WTC11 (cell line): ENCODE results near the gene UMAD1. TPM values are rescaled to one million over a fixed set of nuclear protein-coding genes. Genes with fewer than 3 reads are reported as not detected.
A peak's percentile ranks its signal among the peaks of the same experiment; 100 is the strongest.
"Not testable (repeated sequence)": the region's sequence is repeated elsewhere in the genome, so short reads cannot be mapped to it uniquely, and the experiment has no call there.

Source experiments
- ATAC-seq: fragments of 200-7000 bp; cut with Tn5 transposase; 2 replicates; pipeline ENCODE4 v1.10.0; 2021; ENCODE audit warnings: mild to moderate bottlenecking, moderate library complexity
- CTCF ChIA-PET: fragments of 300-600 bp; sonication (Branson Sonifier 250); formaldehyde crosslinking; loops from one replicate; lab custom pipeline; 2021; ENCODE audit warnings: antibody characterized with exemption; lab: Charles Lee
- POLR2A ChIA-PET: fragments of 350-600 bp; sonication (Branson Sonifier 250); formaldehyde crosslinking; loops from one replicate; lab custom pipeline; 2021; ENCODE audit warnings: antibody characterized with exemption; lab: Charles Lee
- DNase-seq: peaks from one replicate; pipeline ENCODE4 v3.0.0; 2021; ENCODE audit warnings: low spot score
- H3K27ac Mint-ChIP-seq: 2 replicates; pipeline ENCODE4 v1.8.0; 2021; ENCODE audit warnings: mixed read lengths
- H3K27me3 Mint-ChIP-seq: 2 replicates; pipeline ENCODE4 v1.8.0; 2021; ENCODE audit warnings: low read depth, mild to moderate bottlenecking, moderate library complexity, mixed read lengths
- H3K36me3 Mint-ChIP-seq: 2 replicates; pipeline ENCODE4 v1.8.0; 2021; ENCODE audit warnings: mixed read lengths
- H3K4me1 Mint-ChIP-seq: 2 replicates; pipeline ENCODE4 v1.8.0; 2022; ENCODE audit warnings: mixed read lengths
- H3K4me3 Mint-ChIP-seq: 2 replicates; pipeline ENCODE4 v1.8.0; 2021; ENCODE audit warnings: mild to moderate bottlenecking, moderate library complexity, mixed read lengths
- H3K9me3 Mint-ChIP-seq: 2 replicates; pipeline ENCODE4 v1.8.0; 2021; ENCODE audit warnings: mixed read lengths
- ATF2 ChIP-seq: sonication (generic); formaldehyde crosslinking; IDR thresholded peaks from 2 replicates; pipeline ENCODE4 v1.8.1; 2022; ENCODE audit warnings: low read depth, missing genetic modification reagents, borderline replicate concordance
- ESRRA ChIP-seq: sonication (generic); formaldehyde crosslinking; IDR thresholded peaks from 2 replicates; pipeline ENCODE4 v1.8.1; 2022; ENCODE audit warnings: mild to moderate bottlenecking, missing genetic modification reagents, borderline replicate concordance
- FOXP1 ChIP-seq: sonication (generic); formaldehyde crosslinking; IDR thresholded peaks from 2 replicates; pipeline ENCODE4 v1.8.0; 2022; ENCODE audit warnings: missing genetic modification reagents, mild to moderate bottlenecking, moderate library complexity, borderline replicate concordance
- GRHL2 ChIP-seq: fragments of 250-450 bp; sonication (Bioruptor Pico); IDR thresholded peaks from 2 replicates; pipeline ENCODE4 v1.8.0; 2022; ENCODE audit warnings: mild to moderate bottlenecking, moderate library complexity; ENCODE audit not compliant: insufficient replicate concordance, severe bottlenecking
- GTF2I ChIP-seq: fragments of 250-450 bp; sonication (Bioruptor Pico); conservative IDR thresholded peaks from 2 replicates; pipeline ENCODE4 v1.4.0; 2021; ENCODE audit warnings: mild to moderate bottlenecking
- MAX ChIP-seq: sonication (generic); formaldehyde crosslinking; IDR thresholded peaks from 2 replicates; pipeline ENCODE4 v1.8.0; 2022; ENCODE audit warnings: mild to moderate bottlenecking, missing genetic modification reagents
- MYBL2 ChIP-seq: sonication (generic); formaldehyde crosslinking; IDR thresholded peaks from 2 replicates; pipeline ENCODE4 v1.8.1; 2023; ENCODE audit warnings: mild to moderate bottlenecking, moderate library complexity, missing genetic modification reagents
- RORB ChIP-seq: fragments of 250-450 bp; sonication (Bioruptor Pico); IDR thresholded peaks from 2 replicates; pipeline ENCODE4 v1.9.0; 2021; ENCODE audit warnings: mild to moderate bottlenecking
- SMAD4 ChIP-seq: sonication (generic); formaldehyde crosslinking; IDR thresholded peaks from 2 replicates; pipeline ENCODE4 v1.8.0; 2022; ENCODE audit warnings: mild to moderate bottlenecking, missing genetic modification reagents
- SP1 ChIP-seq: sonication (generic); formaldehyde crosslinking; conservative IDR thresholded peaks from 2 replicates; pipeline ENCODE4 v1.8.1; 2022; ENCODE audit warnings: missing genetic modification reagents
- ZBTB43 ChIP-seq: sonication (generic); formaldehyde crosslinking; IDR thresholded peaks from 2 replicates; pipeline ENCODE4 v1.8.1; 2023; ENCODE audit warnings: mild to moderate bottlenecking, missing genetic modification reagents
- ZNF416 ChIP-seq: fragments of 250-450 bp; sonication (Bioruptor Pico); IDR thresholded peaks from 2 replicates; pipeline ENCODE4 v1.9.0; 2021; ENCODE audit warnings: mild to moderate bottlenecking, inconsistent platforms
- ZNF671 ChIP-seq: fragments of 250-450 bp; sonication (Bioruptor Pico); IDR thresholded peaks from 2 replicates; pipeline ENCODE4 v1.8.0; 2021; ENCODE audit warnings: mild to moderate bottlenecking
- total RNA-seq: library from RNA; stranded (reverse); gene quantifications from 3 replicates; pipeline ENCODE4 v1.2.3, GENCODE V29; 2021
- TF ChIP-seq, protein P1 (sequence below): fragments of 200-600 bp; IDR thresholded peaks from 2 replicates; pipeline ENCODE4 v1.8.0; 2022; ENCODE audit warnings: antibody characterized with exemption
- TF ChIP-seq, protein P2 (sequence below): sonication (generic); formaldehyde crosslinking; IDR thresholded peaks from 2 replicates; pipeline ENCODE4 v1.8.0; 2023; ENCODE audit warnings: missing genetic modification reagents, mild to moderate bottlenecking, borderline replicate concordance
- TF ChIP-seq, protein P3 (sequence below): sonication (generic); formaldehyde crosslinking; IDR thresholded peaks from 2 replicates; pipeline ENCODE4 v1.8.0; 2023; ENCODE audit warnings: mild to moderate bottlenecking, missing genetic modification reagents

UMAD1 gene
- total RNA-seq, 1 experiment from 2014 or later, result 13.0 TPM

DNA sequence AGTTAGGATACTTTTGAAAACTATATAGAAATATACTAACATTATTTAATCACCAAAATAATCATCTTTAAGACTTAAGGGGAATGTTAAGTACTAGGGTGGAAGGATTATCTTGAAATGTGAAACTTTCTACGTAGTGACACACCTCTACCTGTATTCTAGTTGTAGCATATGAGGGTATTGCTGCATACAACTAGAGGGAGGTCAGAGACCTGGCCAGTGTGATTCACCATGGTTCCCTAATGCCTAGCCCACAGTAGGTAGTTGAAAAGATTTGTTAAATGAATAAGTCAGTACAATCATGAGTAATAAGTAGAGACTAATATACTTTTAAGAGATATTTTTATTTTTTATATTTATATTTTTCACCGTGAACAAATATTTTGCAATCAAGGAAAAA is 162.0 kb downstream of the UMAD1 start:
- H3K4me1 Mint-ChIP-seq, result peaks cover 10% of the 10 kb centered on the region
- ATAC-seq, result no peak
- no peak overlapping the region for H3K27ac Mint-ChIP-seq
- H3K4me3 Mint-ChIP-seq, result no peak overlapping the region
- peaks cover 2% of the 10 kb centered on the region for H3K9me3 Mint-ChIP-seq
- POLR2A ChIA-PET, result no interaction called here
- no peak for DNase-seq
- H3K36me3 Mint-ChIP-seq, result peaks cover 3% of the 10 kb centered on the region
- CTCF ChIA-PET, result no interaction called here
- no peaks in the 10 kb centered on the region for H3K27me3 Mint-ChIP-seq
- TF ChIP-seq GRHL2, result no peak
- TF ChIP-seq, protein P1, sequence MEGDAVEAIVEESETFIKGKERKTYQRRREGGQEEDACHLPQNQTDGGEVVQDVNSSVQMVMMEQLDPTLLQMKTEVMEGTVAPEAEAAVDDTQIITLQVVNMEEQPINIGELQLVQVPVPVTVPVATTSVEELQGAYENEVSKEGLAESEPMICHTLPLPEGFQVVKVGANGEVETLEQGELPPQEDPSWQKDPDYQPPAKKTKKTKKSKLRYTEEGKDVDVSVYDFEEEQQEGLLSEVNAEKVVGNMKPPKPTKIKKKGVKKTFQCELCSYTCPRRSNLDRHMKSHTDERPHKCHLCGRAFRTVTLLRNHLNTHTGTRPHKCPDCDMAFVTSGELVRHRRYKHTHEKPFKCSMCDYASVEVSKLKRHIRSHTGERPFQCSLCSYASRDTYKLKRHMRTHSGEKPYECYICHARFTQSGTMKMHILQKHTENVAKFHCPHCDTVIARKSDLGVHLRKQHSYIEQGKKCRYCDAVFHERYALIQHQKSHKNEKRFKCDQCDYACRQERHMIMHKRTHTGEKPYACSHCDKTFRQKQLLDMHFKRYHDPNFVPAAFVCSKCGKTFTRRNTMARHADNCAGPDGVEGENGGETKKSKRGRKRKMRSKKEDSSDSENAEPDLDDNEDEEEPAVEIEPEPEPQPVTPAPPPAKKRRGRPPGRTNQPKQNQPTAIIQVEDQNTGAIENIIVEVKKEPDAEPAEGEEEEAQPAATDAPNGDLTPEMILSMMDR, result no peak
- TF ChIP-seq SMAD4 (CRISPR knock-in tag), result no peak
- no peak for TF ChIP-seq SP1 (CRISPR knock-in tag)
- TF ChIP-seq, protein P2, sequence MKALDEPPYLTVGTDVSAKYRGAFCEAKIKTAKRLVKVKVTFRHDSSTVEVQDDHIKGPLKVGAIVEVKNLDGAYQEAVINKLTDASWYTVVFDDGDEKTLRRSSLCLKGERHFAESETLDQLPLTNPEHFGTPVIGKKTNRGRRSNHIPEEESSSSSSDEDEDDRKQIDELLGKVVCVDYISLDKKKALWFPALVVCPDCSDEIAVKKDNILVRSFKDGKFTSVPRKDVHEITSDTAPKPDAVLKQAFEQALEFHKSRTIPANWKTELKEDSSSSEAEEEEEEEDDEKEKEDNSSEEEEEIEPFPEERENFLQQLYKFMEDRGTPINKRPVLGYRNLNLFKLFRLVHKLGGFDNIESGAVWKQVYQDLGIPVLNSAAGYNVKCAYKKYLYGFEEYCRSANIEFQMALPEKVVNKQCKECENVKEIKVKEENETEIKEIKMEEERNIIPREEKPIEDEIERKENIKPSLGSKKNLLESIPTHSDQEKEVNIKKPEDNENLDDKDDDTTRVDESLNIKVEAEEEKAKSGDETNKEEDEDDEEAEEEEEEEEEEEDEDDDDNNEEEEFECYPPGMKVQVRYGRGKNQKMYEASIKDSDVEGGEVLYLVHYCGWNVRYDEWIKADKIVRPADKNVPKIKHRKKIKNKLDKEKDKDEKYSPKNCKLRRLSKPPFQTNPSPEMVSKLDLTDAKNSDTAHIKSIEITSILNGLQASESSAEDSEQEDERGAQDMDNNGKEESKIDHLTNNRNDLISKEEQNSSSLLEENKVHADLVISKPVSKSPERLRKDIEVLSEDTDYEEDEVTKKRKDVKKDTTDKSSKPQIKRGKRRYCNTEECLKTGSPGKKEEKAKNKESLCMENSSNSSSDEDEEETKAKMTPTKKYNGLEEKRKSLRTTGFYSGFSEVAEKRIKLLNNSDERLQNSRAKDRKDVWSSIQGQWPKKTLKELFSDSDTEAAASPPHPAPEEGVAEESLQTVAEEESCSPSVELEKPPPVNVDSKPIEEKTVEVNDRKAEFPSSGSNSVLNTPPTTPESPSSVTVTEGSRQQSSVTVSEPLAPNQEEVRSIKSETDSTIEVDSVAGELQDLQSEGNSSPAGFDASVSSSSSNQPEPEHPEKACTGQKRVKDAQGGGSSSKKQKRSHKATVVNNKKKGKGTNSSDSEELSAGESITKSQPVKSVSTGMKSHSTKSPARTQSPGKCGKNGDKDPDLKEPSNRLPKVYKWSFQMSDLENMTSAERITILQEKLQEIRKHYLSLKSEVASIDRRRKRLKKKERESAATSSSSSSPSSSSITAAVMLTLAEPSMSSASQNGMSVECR (CRISPR knock-in tag), result no peak
- TF ChIP-seq MYBL2 (CRISPR knock-in tag), result no peak
- no peak for TF ChIP-seq RORB (CRISPR knock-in tag)
- no peak for TF ChIP-seq ATF2
- TF ChIP-seq ZBTB43 (CRISPR knock-in tag), result no peak
- no peak for TF ChIP-seq GTF2I (CRISPR knock-in tag)
- TF ChIP-seq, protein P3, sequence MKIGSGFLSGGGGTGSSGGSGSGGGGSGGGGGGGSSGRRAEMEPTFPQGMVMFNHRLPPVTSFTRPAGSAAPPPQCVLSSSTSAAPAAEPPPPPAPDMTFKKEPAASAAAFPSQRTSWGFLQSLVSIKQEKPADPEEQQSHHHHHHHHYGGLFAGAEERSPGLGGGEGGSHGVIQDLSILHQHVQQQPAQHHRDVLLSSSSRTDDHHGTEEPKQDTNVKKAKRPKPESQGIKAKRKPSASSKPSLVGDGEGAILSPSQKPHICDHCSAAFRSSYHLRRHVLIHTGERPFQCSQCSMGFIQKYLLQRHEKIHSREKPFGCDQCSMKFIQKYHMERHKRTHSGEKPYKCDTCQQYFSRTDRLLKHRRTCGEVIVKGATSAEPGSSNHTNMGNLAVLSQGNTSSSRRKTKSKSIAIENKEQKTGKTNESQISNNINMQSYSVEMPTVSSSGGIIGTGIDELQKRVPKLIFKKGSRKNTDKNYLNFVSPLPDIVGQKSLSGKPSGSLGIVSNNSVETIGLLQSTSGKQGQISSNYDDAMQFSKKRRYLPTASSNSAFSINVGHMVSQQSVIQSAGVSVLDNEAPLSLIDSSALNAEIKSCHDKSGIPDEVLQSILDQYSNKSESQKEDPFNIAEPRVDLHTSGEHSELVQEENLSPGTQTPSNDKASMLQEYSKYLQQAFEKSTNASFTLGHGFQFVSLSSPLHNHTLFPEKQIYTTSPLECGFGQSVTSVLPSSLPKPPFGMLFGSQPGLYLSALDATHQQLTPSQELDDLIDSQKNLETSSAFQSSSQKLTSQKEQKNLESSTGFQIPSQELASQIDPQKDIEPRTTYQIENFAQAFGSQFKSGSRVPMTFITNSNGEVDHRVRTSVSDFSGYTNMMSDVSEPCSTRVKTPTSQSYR, result no peak
- TF ChIP-seq ZNF416 (CRISPR knock-in tag), result no peak
- TF ChIP-seq, all 79 proteins: peak for 0

- ATAC-seq (peak; percentile 80), DNase-seq (no peak)
- Mint-ChIP-seq H3K36me3 (no peaks in the 10 kb centered on the region), H3K4me3 (no peak overlapping the region), H3K9me3 (no peaks in the 10 kb centered on the region), H3K27me3 (no peaks in the 10 kb centered on the region), H3K4me1 (peaks cover 10% of the 10 kb centered on the region), H3K27ac (no peak overlapping the region)
- no peak for TF ChIP-seq ZNF671
- no peak for TF ChIP-seq ESRRA (CRISPR knock-in tag)
- no peak for TF ChIP-seq FOXP1 (CRISPR knock-in tag)
- no peak for TF ChIP-seq MAX (CRISPR knock-in tag)
- CTCF ChIA-PET, result no interaction called here
- POLR2A ChIA-PET, result no interaction called here
Observed at GRCh38 chr7:7803715-7804178, 163.2 kb downstream of the UMAD1 start.

- POLR2A ChIA-PET, result interaction anchor here (0.6 kb wide), 1 partner anchor 402 kb away, joined by 3 read pairs; no protein-coding TSS in a partner anchor
- CTCF ChIA-PET, H3K4me1 Mint-ChIP-seq, DNase-seq, H3K9me3 Mint-ChIP-seq, ATAC-seq, H3K36me3 Mint-ChIP-seq, H3K4me3 Mint-ChIP-seq, H3K27me3 Mint-ChIP-seq, H3K27ac Mint-ChIP-seq: not testable (repeated sequence)
Observed at GRCh38 chr7:7804822-7805221, 164.3 kb downstream of the UMAD1 start.
